Kidney (tissue), 14 donors: ENCODE data around the gene DIPK1B. TPM values are rescaled to one million over a fixed set of nuclear protein-coding genes. Genes with fewer than 3 reads are reported as not detected.
A peak's percentile ranks its signal among the peaks of the same experiment; 100 is the strongest.

Experiments
- DNase-seq, 5 donors: peaks; one replicate each; pipeline ENCODE4 v3.0.0-alpha.2; 2013 to 2020
- FAIRE-seq: peaks from 2 replicates; lab custom pipeline; 2012; peaks lifted over from hg19 to GRCh38; lab: Jason Lieb, UNC
- H3K27ac ChIP-seq, 2 donors: one replicate each; pipeline ENCODE4 v1.7.0; 2013; ENCODE audit warnings: low read depth in 2 of 2, low read length in 2 of 2, inconsistent platforms in 1 of 2
- H3K27me3 ChIP-seq: one replicate; pipeline ENCODE4 v1.7.1; 2013; ENCODE audit warnings: low read length, inconsistent platforms; ENCODE audit not compliant: control insufficient read depth, insufficient read depth
- H3K36me3 ChIP-seq, 3 donors: one replicate each; pipeline versions ENCODE4 v1.7.0 to v1.7.1; 2013; ENCODE audit warnings: low read length in 3 of 3, control low read depth in 1 of 3, inconsistent platforms in 1 of 3; ENCODE audit not compliant: insufficient read depth in 3 of 3, control insufficient read depth in 2 of 3
- H3K4me1 ChIP-seq, 3 donors: one replicate each; pipeline versions ENCODE4 v1.7.0 to v1.7.1; 2013; ENCODE audit warnings: low read length in 3 of 3, inconsistent platforms in 1 of 3, low read depth in 1 of 3; ENCODE audit not compliant: control insufficient read depth in 2 of 3, insufficient read depth in 2 of 3
- H3K4me3 ChIP-seq, 3 donors: one replicate each; pipeline versions ENCODE4 v1.7.0 to v1.8.1; 2013; ENCODE audit warnings: low read length in 3 of 3, control low read depth in 1 of 3, inconsistent platforms in 1 of 3
- H3K9ac ChIP-seq, 3 donors: one replicate each; pipeline versions ENCODE4 v1.7.0 to v1.7.1; 2013; ENCODE audit warnings: low read length in 3 of 3, control low read depth in 1 of 3, inconsistent platforms in 1 of 3
- H3K9me3 ChIP-seq, 3 donors: one replicate each; pipeline versions ENCODE4 v1.7.0 to v1.7.1; 2013; ENCODE audit warnings: low read length in 3 of 3, control low read depth in 1 of 3, inconsistent platforms in 1 of 3; ENCODE audit not compliant: control insufficient read depth in 2 of 3, insufficient read depth in 1 of 3
- intact Hi-C: fragments of 100-400 bp; cut with DNase I; formaldehyde crosslinking; loops from one replicate; pipeline ENCODE4 v1.11.1; 2022
- microRNA-seq: library from miRNA; unstranded; fragments of <30 nt; microRNA quantifications from one replicate; pipeline ENCODE4 v1.2.0, GENCODE V29; 2020
- polyA plus RNA-seq: library from polyadenylated mRNA; stranded (reverse); fragments of 350-450 nt; fragmentation: Illumina TruSeq; extraction: RNeasy Lipid Tissue Mini Kit (QIAGEN cat#74804); gene quantifications from one replicate; pipeline ENCODE4 v1.2.3, GENCODE V29; 2014; ENCODE audit warnings: low read depth, low replicate concordance; ENCODE audit not compliant: insufficient read depth
- total RNA-seq: library from RNA; stranded (reverse); fragmentation: NEBNext Ultra II Directional; extraction: Animal tissue kit (Norgen Biotek cat#: 25700); gene quantifications from one replicate; pipeline ENCODE4 v1.2.1, GENCODE V29; 2021
- TF ChIP-seq, protein P1 (sequence below): IDR thresholded peaks from 3 replicates; pipeline ENCODE4 v1.5.1; 2012; ENCODE audit warnings: mild to moderate bottlenecking, moderate library complexity, borderline replicate concordance; ENCODE audit not compliant: insufficient read depth; ENCODE audit errors: extremely low read depth
- donor health status: control.
- donor health status: control.
- donor health status: control.
- donor health status: control.
- donor health status: control.
- donor health status: DM: yes; HTN: yes; CAD: no.
- donor health status: Normal renal cell carcinoma (clear cell type).

Gene DIPK1B
- total and polyA plus RNA-seq, 2 donors from 2014 or later: 7.5 to 22.6 TPM

DNA sequence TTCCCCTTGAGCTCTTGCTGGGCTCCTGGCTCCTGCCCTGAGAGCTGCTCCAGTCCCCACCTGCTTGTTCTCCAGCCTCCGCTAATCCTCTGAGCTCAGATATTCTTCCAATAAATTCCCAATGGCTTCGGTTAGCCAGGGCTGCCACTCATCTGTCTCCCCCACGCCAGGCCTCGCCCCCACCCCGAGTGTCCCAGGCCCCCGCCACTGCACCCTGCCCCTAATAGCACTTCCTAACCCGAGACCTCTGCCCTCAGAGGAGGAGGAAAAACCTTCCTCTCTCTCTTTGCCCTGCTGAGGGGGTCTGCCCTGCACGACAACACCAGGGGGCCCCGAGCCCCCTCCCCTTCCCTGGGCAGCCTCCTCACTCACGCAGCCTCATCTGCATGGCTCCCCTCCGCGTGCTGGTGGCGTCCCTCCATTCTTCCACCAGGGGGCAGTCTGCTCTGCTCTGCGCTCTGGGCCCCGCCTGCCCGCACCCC lies 57.4 kb downstream of the DIPK1B start:
- Histone ChIP-seq H3K9me3 (no peaks in the 10 kb centered on the region), H3K27ac (no peak overlapping the region), H3K4me3 (no peak overlapping the region), H3K4me1 (no peaks in the 10 kb centered on the region), H3K36me3 (no peaks in the 10 kb centered on the region), H3K27me3 (no peaks in the 10 kb centered on the region), H3K9ac (no peak overlapping the region)
- DNase-seq: peak in 2 of 5 donors; percentile 41 to 52
- TF ChIP-seq, protein P1, sequence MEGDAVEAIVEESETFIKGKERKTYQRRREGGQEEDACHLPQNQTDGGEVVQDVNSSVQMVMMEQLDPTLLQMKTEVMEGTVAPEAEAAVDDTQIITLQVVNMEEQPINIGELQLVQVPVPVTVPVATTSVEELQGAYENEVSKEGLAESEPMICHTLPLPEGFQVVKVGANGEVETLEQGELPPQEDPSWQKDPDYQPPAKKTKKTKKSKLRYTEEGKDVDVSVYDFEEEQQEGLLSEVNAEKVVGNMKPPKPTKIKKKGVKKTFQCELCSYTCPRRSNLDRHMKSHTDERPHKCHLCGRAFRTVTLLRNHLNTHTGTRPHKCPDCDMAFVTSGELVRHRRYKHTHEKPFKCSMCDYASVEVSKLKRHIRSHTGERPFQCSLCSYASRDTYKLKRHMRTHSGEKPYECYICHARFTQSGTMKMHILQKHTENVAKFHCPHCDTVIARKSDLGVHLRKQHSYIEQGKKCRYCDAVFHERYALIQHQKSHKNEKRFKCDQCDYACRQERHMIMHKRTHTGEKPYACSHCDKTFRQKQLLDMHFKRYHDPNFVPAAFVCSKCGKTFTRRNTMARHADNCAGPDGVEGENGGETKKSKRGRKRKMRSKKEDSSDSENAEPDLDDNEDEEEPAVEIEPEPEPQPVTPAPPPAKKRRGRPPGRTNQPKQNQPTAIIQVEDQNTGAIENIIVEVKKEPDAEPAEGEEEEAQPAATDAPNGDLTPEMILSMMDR: peak; percentile 70
- intact Hi-C loops: no loop called here
- FAIRE-seq: no peak

DNA sequence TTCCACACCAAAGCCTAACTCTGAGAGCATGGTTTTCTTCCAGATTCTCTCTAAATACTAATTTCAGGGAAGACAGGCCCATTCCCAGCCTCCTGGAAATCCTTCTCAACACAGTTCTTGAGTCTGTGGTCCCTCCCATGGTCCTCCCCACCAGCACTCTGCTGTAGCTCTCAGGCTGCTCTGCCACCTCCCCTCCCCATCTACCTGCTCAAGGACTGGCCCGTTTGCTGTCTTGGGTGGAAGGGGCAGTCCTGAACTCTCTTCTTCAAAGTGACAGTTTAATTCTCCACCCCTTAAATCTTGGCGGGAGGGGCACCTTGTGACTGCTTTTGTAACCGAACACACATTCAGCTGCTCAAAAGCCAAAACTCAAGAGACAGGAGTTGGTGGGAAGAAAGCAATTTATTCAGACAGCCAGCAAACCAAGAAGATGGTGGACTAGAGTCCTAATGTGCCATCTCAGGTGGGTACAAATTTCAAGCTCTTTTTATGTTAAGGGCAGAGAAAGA lies 59.6 kb downstream of the DIPK1B start:
- Histone ChIP-seq H3K27ac (no peak overlapping the region), H3K36me3 (no peaks in the 10 kb centered on the region), H3K4me1 (no peaks in the 10 kb centered on the region), H3K27me3 (no peaks in the 10 kb centered on the region), H3K4me3 (no peak overlapping the region), H3K9me3 (no peaks in the 10 kb centered on the region), H3K9ac (no peak overlapping the region)
- TF ChIP-seq, protein P1: no peak
- intact Hi-C loops: no loop called here
- peak in 1 of 5 donors; percentile 29 for DNase-seq
- FAIRE-seq: no peak

- no peaks in the 10 kb centered on the region for H3K4me1 ChIP-seq
- TF ChIP-seq, protein P1: no peak
- H3K36me3 ChIP-seq: no peaks in the 10 kb centered on the region
- intact Hi-C loops: no loop called here
- no peaks in the 10 kb centered on the region for H3K27me3 ChIP-seq
- no peak overlapping the region for H3K4me3 ChIP-seq
- peak in 1 of 5 donors; percentile 47 for DNase-seq
- FAIRE-seq: no peak
- H3K27ac ChIP-seq: no peak overlapping the region
- H3K9me3 ChIP-seq: no peaks in the 10 kb centered on the region
- no peak overlapping the region for H3K9ac ChIP-seq
Measured at GRCh38 chr9:136773386-136774044, 61.1 kb downstream of the DIPK1B start.

Small RNAs within 50 kb of the gene (microRNA-seq; reads per million reads assigned to microRNA genes)
- 104,134 reads per million, percentile 100 among the genes with 10 or more reads in this experiment for gene MIR126
- gene MIR6722: not detected

Other genes starting within 250 kb of the DIPK1B start
- 67.1 TPM for gene SEC16A, start 229.5 kb upstream of the DIPK1B start, total RNA-seq
- 37.0 TPM for gene SEC16A, start 229.5 kb upstream of the DIPK1B start, polyA plus RNA-seq
- 77.2 TPM for gene NOTCH1, start 166.5 kb upstream of the DIPK1B start, total RNA-seq
- gene NOTCH1, start 166.5 kb upstream of the DIPK1B start, polyA plus RNA-seq: 6.5 TPM
- 140 TPM for gene EGFL7, start 49.7 kb upstream of the DIPK1B start, total RNA-seq
- gene EGFL7, start 49.7 kb upstream of the DIPK1B start, polyA plus RNA-seq: 137 TPM
- 83.6 TPM for gene AGPAT2, start 25.1 kb upstream of the DIPK1B start, total RNA-seq
- gene AGPAT2, start 25.1 kb upstream of the DIPK1B start, polyA plus RNA-seq: 73.4 TPM
- gene LCN10, start 30.4 kb downstream of the DIPK1B start, total RNA-seq: 8.4 TPM
- gene LCN10, start 30.4 kb downstream of the DIPK1B start, polyA plus RNA-seq: 3.9 TPM
- gene LCN6, start 36.0 kb downstream of the DIPK1B start, total RNA-seq: 16.0 TPM
- not detected for gene LCN6, start 36.0 kb downstream of the DIPK1B start, polyA plus RNA-seq
- gene LCN8, start 45.7 kb downstream of the DIPK1B start, total RNA-seq: not detected
- gene LCN8, start 45.7 kb downstream of the DIPK1B start, polyA plus RNA-seq: not detected
- gene LCN15, start 51.9 kb downstream of the DIPK1B start, total RNA-seq: not detected
- gene LCN15, start 51.9 kb downstream of the DIPK1B start, polyA plus RNA-seq: not detected
- gene TMEM141, start 78.8 kb downstream of the DIPK1B start, total RNA-seq: 96.5 TPM
- gene TMEM141, start 78.8 kb downstream of the DIPK1B start, polyA plus RNA-seq: 403 TPM
- 0.88 TPM for gene CCDC183, start 83.8 kb downstream of the DIPK1B start, total RNA-seq
- 3.1 TPM for gene CCDC183, start 83.8 kb downstream of the DIPK1B start, polyA plus RNA-seq
- 70.3 TPM for gene RABL6, start 95.4 kb downstream of the DIPK1B start, total RNA-seq
- gene RABL6, start 95.4 kb downstream of the DIPK1B start, polyA plus RNA-seq: 60.4 TPM
- gene AJM1, start 129.9 kb downstream of the DIPK1B start, total RNA-seq: 5.3 TPM
- gene AJM1, start 129.9 kb downstream of the DIPK1B start, polyA plus RNA-seq: 2.5 TPM
- 108 TPM for gene PHPT1, start 136.8 kb downstream of the DIPK1B start, total RNA-seq
- 283 TPM for gene PHPT1, start 136.8 kb downstream of the DIPK1B start, polyA plus RNA-seq
- gene MAMDC4, start 139.8 kb downstream of the DIPK1B start, total RNA-seq: 8.1 TPM
- 5.8 TPM for gene MAMDC4, start 139.8 kb downstream of the DIPK1B start, polyA plus RNA-seq
- gene EDF1, start 153.7 kb downstream of the DIPK1B start, total RNA-seq: 316 TPM
- 888 TPM for gene EDF1, start 153.7 kb downstream of the DIPK1B start, polyA plus RNA-seq
- gene TRAF2, start 173.9 kb downstream of the DIPK1B start, total RNA-seq: 16.9 TPM
- gene TRAF2, start 173.9 kb downstream of the DIPK1B start, polyA plus RNA-seq: 11.4 TPM
- gene FBXW5, start 232.2 kb downstream of the DIPK1B start, total RNA-seq: 97.2 TPM
- 92.5 TPM for gene FBXW5, start 232.2 kb downstream of the DIPK1B start, polyA plus RNA-seq
- gene C8G, start 232.7 kb downstream of the DIPK1B start, total RNA-seq: 1.9 TPM
- gene C8G, start 232.7 kb downstream of the DIPK1B start, polyA plus RNA-seq: 2.1 TPM
- 42.9 TPM for gene LCN12, start 239.7 kb downstream of the DIPK1B start, total RNA-seq
- 35.5 TPM for gene LCN12, start 239.7 kb downstream of the DIPK1B start, polyA plus RNA-seq